GM12864 (cell line): ENCODE data around the gene CDC37L1.

Experiments used
- DNase-seq: peaks from one replicate; pipeline ENCODE4 v3.0.0-alpha.2; 2011; ENCODE audit warnings: low read depth
- H3K4me3 ChIP-seq: 2 replicates; pipeline ENCODE4 v1.5.1; 2011; ENCODE audit warnings: mild to moderate bottlenecking, low read depth, low read length, control low read depth
- TF ChIP-seq, protein P1 (sequence below): IDR thresholded peaks from 2 replicates; pipeline ENCODE4 v1.5.1; 2011; ENCODE audit warnings: low read depth, mild to moderate bottlenecking, moderate library complexity, low read length, control low read depth, inconsistent platforms; ENCODE audit errors: missing control alignments

CDC37L1 gene

DNA sequence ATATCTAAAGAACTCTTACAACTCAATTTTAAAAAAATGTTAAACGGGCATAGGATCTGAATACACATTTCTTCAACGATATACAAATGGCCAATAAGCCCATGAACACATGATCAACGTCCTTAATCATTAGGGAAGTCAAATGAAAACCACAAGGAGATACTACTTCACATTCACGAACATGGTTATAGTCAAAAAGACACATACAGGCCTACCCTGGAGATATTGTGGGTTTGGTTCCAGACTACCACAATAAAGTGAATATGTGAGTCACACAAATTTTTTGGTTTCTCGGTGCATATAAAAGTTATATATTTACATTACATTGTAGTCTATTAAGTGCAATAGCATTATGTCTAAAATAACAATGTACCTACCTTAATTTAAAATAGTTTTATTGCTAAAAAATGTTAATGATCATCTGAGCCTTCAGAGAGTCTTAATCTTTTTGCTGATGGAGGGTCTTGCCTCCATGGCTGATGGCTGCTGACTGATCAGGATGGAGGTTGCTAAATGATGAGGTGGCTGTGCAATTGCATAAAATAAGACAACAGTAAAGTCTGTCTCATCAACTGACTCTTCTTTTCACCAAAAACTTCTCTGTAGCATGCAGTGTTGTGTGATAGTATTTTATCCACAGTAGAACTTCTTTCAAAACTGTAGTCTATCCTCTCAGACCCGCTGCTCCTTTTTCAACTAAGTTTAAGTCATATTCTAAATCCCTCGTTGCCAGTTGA lies 46.5 kb downstream of the CDC37L1 start:
- no peak overlapping the region for H3K4me3 ChIP-seq
- TF ChIP-seq, protein P1, sequence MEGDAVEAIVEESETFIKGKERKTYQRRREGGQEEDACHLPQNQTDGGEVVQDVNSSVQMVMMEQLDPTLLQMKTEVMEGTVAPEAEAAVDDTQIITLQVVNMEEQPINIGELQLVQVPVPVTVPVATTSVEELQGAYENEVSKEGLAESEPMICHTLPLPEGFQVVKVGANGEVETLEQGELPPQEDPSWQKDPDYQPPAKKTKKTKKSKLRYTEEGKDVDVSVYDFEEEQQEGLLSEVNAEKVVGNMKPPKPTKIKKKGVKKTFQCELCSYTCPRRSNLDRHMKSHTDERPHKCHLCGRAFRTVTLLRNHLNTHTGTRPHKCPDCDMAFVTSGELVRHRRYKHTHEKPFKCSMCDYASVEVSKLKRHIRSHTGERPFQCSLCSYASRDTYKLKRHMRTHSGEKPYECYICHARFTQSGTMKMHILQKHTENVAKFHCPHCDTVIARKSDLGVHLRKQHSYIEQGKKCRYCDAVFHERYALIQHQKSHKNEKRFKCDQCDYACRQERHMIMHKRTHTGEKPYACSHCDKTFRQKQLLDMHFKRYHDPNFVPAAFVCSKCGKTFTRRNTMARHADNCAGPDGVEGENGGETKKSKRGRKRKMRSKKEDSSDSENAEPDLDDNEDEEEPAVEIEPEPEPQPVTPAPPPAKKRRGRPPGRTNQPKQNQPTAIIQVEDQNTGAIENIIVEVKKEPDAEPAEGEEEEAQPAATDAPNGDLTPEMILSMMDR = no peak
- DNase-seq = no peak

DNA sequence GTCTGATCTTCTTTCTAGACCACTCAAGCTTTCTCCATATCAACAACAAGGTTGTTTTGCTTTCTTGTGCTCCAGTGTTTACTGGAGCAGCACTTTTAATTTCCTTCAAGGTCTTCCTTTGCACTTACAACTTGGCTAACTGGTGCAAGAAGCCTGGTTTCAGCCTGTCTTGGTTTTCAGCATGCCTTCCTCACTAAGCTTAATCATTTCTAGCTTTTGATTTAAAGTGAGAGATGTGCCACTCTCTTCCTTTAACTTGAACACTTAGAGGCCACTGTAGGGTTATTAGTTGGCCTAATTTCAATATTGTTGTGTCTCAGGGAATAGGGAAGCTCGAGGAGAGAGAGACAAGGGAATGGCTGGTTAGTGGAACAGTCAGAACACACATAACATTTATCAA lies 48.2 kb downstream of the CDC37L1 start:
- no peak for DNase-seq
- TF ChIP-seq, protein P1 = no peak
- H3K4me3 ChIP-seq = no peak overlapping the region

DNA sequence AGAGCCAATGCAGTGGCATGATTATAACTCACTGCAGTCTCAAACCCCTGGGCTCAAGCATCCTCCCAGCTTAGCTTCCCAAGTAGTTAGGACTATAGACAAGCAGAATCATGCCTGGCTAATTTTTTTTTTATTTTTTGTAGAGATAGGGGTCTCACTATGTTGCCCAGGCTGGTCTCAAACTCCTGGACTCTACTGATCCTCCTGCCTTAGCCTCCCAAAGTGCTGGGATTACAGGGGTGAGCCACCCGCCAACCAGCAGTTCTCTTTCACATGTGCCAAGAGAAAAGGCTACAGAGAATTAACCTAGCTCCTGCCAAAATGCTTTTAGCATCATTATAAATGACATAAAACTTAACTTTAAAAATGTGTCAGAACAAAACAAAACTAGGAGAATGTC lies 53.5 kb downstream of the CDC37L1 start:
- TF ChIP-seq, protein P1 = no peak
- no peak for DNase-seq
- no peak overlapping the region for H3K4me3 ChIP-seq

DNA sequence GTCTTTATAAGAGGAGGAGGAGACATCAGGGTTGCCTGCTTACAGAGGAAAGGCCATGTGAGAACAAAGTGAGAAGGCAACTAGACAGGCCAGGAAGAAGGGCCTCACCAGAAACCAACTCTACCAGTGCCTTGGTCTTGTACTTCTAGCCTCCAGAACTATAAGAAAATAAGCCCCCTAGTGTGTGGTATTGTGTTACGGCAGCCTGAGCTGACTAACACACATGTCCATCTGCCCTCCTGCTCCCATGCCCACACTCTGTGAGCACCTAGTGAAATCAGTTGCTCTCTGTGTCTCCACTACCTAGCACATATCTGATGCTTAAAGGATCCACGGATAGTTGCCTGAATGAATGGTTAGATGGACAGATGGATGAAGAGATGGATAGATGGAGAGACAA lies 54.8 kb downstream of the CDC37L1 start:
- no peak for DNase-seq
- no peak overlapping the region for H3K4me3 ChIP-seq
- TF ChIP-seq, protein P1 = no peak

DNA sequence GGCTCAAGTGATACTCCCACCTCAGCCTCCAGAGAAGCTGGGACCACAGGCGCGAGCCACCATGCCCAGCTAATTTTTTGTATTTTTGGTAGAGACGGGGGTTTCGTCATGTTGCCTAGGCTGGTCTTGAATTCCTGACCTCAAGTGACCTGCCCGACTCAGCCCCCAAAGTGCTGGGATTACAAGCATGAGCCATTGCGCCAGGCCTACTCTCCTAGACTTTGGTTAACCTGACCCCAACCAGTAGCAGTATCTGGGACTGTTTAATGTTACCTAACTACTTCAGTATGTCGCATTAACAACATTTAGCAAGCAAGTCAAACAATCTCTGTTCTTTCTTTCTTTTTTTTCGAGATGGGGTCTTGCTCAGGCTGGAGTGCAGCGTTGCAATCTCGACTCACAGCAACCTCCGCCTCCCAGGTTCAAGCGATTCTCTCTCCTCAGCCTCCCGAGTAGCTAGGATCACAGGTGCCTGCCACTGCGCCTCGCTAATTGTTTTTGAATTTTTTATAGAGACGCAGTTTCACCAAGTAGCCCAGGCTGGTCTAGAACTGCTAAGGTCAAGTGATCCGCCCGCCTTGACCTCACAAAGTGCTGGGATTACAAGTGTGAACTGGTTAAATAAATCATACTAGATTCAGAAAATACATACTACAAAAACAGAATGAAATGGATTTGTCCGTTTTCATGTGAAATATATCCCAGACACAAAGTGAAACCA lies 59.7 kb downstream of the CDC37L1 start:
- no peak for DNase-seq
- peak overlapping the region; percentile 98 for H3K4me3 ChIP-seq
- TF ChIP-seq, protein P1 = no peak

DNA sequence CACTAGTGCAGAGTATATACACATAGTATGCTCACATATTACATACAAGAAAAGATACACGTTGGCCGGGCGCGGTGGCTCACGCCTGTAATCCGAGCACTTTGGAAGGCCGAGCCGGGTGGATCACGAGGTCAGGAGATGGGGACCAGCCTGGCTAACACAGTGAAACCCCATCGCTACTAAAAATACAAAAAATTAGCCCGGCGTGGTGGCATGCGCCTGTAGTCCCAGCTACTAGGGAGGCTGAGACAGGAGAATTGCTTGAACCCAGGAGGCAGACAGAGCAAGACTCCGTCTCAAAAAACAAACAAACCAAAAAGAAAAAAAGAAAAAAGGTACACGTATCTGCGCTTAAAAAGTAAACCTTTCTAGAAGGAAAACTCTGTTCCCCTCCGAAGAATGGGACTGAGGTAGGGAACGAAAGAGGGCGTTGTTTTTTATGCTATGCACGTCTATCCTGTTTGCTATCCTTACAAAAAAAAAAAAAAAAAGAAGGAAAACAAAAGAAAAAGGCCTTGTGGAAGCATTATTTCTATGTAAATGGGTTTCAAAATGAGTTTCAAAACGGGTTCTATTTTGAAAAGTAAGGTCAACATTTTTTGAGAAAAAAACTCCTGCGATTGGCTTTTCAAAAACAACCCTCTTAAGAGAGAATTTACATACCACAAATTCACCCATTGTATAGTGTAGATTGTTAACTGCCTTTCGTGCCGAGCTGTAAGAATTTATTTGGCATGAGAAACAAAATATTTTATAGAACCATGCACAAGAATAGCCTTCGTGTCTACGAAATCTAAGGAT lies 60.4 kb downstream of the CDC37L1 start:
- peak overlapping the region; percentile 98 for H3K4me3 ChIP-seq
- DNase-seq = no peak
- TF ChIP-seq, protein P1 = no peak
